Activated CD8-positive, alpha-beta memory T cell treated with anti-CD3 and anti-CD28 coated beads, Interleukin-2, amount 50 U/mL, for 48 hours (primary cell): ENCODE measurements around the gene DGCR8.
"Not testable (repeated sequence)": the region's sequence is repeated elsewhere in the genome, so short reads cannot be mapped to it uniquely, and the experiment has no call there.

Experiments
- DNase-seq: peaks from one replicate; pipeline ENCODE4 v3.0.0-alpha.2; 2020

Gene DGCR8

GRCh38 chr22:20053407-20054033 lies 26.5 kb upstream of the DGCR8 start:
- DNase-seq, result no peak

GRCh38 chr22:20054034-20054427 lies 26.0 kb upstream of the DGCR8 start:
- no peak for DNase-seq

- DNase-seq, result no peak
These were observed 25.6 kb upstream of the DGCR8 start for GRCh38 chr22:20054485-20054884.

- no peak for DNase-seq
These were observed 24.9 kb upstream of the DGCR8 start for GRCh38 chr22:20055144-20055543.

- DNase-seq, result no peak
These were observed 24.4 kb upstream of the DGCR8 start for GRCh38 chr22:20055654-20056053.

- no peak for DNase-seq
These were observed 23.9 kb upstream of the DGCR8 start for GRCh38 chr22:20056161-20056560.

- DNase-seq, result no peak
These were observed 23.2 kb upstream of the DGCR8 start for GRCh38 chr22:20056696-20057386.

- DNase-seq, result no peak
These were observed 22.3 kb upstream of the DGCR8 start for GRCh38 chr22:20057596-20058268.

GRCh38 chr22:20058989-20059770 lies 20.9 kb upstream of the DGCR8 start:
- DNase-seq, result no peak

GRCh38 chr22:20060700-20061480 lies 19.2 kb upstream of the DGCR8 start:
- no peak for DNase-seq

- DNase-seq, result no peak
These were observed 18.6 kb upstream of the DGCR8 start for GRCh38 chr22:20061481-20061861.

GRCh38 chr22:20062043-20062765 lies 17.8 kb upstream of the DGCR8 start:
- no peak for DNase-seq

GRCh38 chr22:20062766-20063083 lies 17.3 kb upstream of the DGCR8 start:
- no peak for DNase-seq

GRCh38 chr22:20063271-20064139 lies 16.5 kb upstream of the DGCR8 start:
- DNase-seq, result no peak

- no peak for DNase-seq
These were observed 15.9 kb upstream of the DGCR8 start for GRCh38 chr22:20064140-20064480.

GRCh38 chr22:20064545-20065262 lies 15.3 kb upstream of the DGCR8 start:
- no peak for DNase-seq

- DNase-seq, result no peak
These were observed 14.0 kb upstream of the DGCR8 start for GRCh38 chr22:20065896-20066616.

- no peak for DNase-seq
These were observed 13.2 kb upstream of the DGCR8 start for GRCh38 chr22:20066617-20067383.

GRCh38 chr22:20067384-20067682 lies 12.7 kb upstream of the DGCR8 start:
- not testable (repeated sequence) for DNase-seq
